Panc1 (cell line): ENCODE results near the gene TIMMDC1. TPM values are rescaled to one million over a fixed set of nuclear protein-coding genes. Genes with fewer than 3 reads are reported as not detected.

Experiments used
- ATAC-seq: fragments of 200-7000 bp; cut with Tn5 transposase; 2 replicates; pipeline ENCODE4 v1.9.1; 2020; ENCODE audit warnings: mild to moderate bottlenecking, moderate library complexity
- BruUV-seq: library from RNA; stranded (reverse); fragments of 400-500 nt; replicated peaks from 2 replicates; lab custom pipeline; 2021; lab: Mats Ljungman, UMichigan
- CTCF ChIA-PET: fragments of 300-600 bp; sonication (Branson Sonifier 250); formaldehyde crosslinking; loops from one replicate; lab custom pipeline; 2022; ENCODE audit warnings: antibody characterized with exemption; lab: Charles Lee
- POLR2A ChIA-PET: fragments of 300-600 bp; sonication (Branson Sonifier 250); formaldehyde crosslinking; loops from one replicate; lab custom pipeline; 2022; ENCODE audit warnings: antibody characterized with exemption; lab: Charles Lee
- DNase-seq: peaks from one replicate; pipeline ENCODE4 v3.0.0-alpha.2; 2010; ENCODE audit warnings: low read depth, low spot score
- H3K27ac ChIP-seq: 2 replicates; pipeline ENCODE4 v1.5.1; 2011; ENCODE audit warnings: mild to moderate bottlenecking, low read length, inconsistent platforms
- H3K27me3 ChIP-seq: fragments of 200-500 bp; sonication (Bioruptor generic); 2 replicates; pipeline ENCODE4 v1.6.0; 2014; ENCODE audit warnings: low read length, inconsistent platforms; ENCODE audit not compliant: control insufficient read depth, insufficient read depth
- H3K36me3 ChIP-seq: fragments of 200-500 bp; sonication (Bioruptor generic); 2 replicates; pipeline ENCODE4 v1.5.1; 2014; ENCODE audit warnings: inconsistent platforms, mild to moderate bottlenecking, low read length, moderate library complexity; ENCODE audit not compliant: control insufficient read depth, insufficient read depth
- H3K4me1 ChIP-seq: 2 replicates; pipeline ENCODE4 v1.5.1; 2011; ENCODE audit warnings: inconsistent platforms, mild to moderate bottlenecking, low read length, moderate library complexity; ENCODE audit not compliant: control insufficient read depth, insufficient read depth
- H3K4me3 ChIP-seq, 2 experiments: 2 replicates each; pipeline ENCODE4 v1.5.1; 2011 to 2012; ENCODE audit warnings: low read depth in 2 of 2, low read length in 2 of 2, mild to moderate bottlenecking in 2 of 2, inconsistent platforms in 1 of 2, moderate library complexity in 1 of 2
- H3K9me3 ChIP-seq: fragments of 200-500 bp; sonication (Bioruptor generic); 2 replicates; pipeline ENCODE4 v1.5.1; 2014; ENCODE audit warnings: low read depth, mild to moderate bottlenecking, inconsistent platforms, low read length, moderate library complexity; ENCODE audit not compliant: control insufficient read depth, insufficient read depth
- CTCF ChIP-seq: fragments of 450-650 bp; IDR thresholded peaks from 2 replicates; pipeline ENCODE4 v1.5.1; 2017; ENCODE audit warnings: mild to moderate bottlenecking
- POLR2AphosphoS5 ChIP-seq: IDR thresholded peaks from 2 replicates; pipeline ENCODE4 v1.6.1; 2012; ENCODE audit warnings: mild to moderate bottlenecking, low read depth, low read length, moderate library complexity
- REST ChIP-seq, 2 experiments: IDR thresholded peaks; 2 replicates each; pipeline ENCODE4 v1.6.1; 2011 to 2012; ENCODE audit warnings: low read depth in 2 of 2, control low read depth in 1 of 2, low read length in 1 of 2, mild to moderate bottlenecking in 1 of 2, moderate library complexity in 1 of 2; ENCODE audit not compliant: insufficient read depth in 1 of 2
- SIN3A ChIP-seq: IDR thresholded peaks from 2 replicates; pipeline ENCODE4 v1.6.1; 2012; ENCODE audit warnings: low read depth, mild to moderate bottlenecking, low read length, moderate library complexity, borderline replicate concordance; ENCODE audit not compliant: insufficient read depth
- TCF7L2 ChIP-seq: IDR thresholded peaks from 2 replicates; pipeline ENCODE4 v1.6.1; 2011; ENCODE audit warnings: mild to moderate bottlenecking, low read depth, low read length, inconsistent platforms
- in situ Hi-C: cut with HindIII; loops from 2 replicates; pipeline ENCODE4 v1.10.0; 2016; ENCODE audit warnings: low sequenced_read_pairs, low pct_unique_long_range_greater_than_20kb
- intact Hi-C: fragments of 100-400 bp; cut with micrococcal nuclease; formaldehyde crosslinking; loops from one replicate; pipeline ENCODE4 v1.10.0; 2022; ENCODE audit not compliant: unreplicated experiment
- total RNA-seq: library from RNA; stranded (reverse); gene quantifications from one replicate; pipeline ENCODE4 v1.2.1, GENCODE V29; 2021; ENCODE audit not compliant: unreplicated experiment

Gene TIMMDC1
- total RNA-seq, 1 experiment from 2014 or later = 170 TPM

GRCh38 chr3:119547227-119547626 is 48.9 kb downstream of the TIMMDC1 start:
- CTCF ChIA-PET = interaction anchor here (0.6 kb wide), 1 partner anchor 461 kb away, joined by 5 read pairs; no protein-coding TSS in a partner anchor
- no peak for TF ChIP-seq SIN3A
- no peak for TF ChIP-seq REST (IDR thresholded peaks at IDR 0.05; ENCODE audit: insufficient read depth in 1 of 2, low read depth in 2 of 2, low read length in 1 of 2)
- no peak for TF ChIP-seq POLR2AphosphoS5
- no peak for TF ChIP-seq TCF7L2
- TF ChIP-seq CTCF = no peak
- no peaks in the 10 kb centered on the region for H3K4me1 ChIP-seq
- H3K9me3 ChIP-seq = no peaks in the 10 kb centered on the region
- no peaks in the 10 kb centered on the region for H3K36me3 ChIP-seq
- ATAC-seq = no peak
- POLR2A ChIA-PET = no interaction called here
- H3K27ac ChIP-seq = no peak overlapping the region
- BruUV-seq = no TSS peak
- in situ Hi-C loops = no loop called here
- DNase-seq = no peak
- H3K4me3 ChIP-seq = no peak overlapping the region
- intact Hi-C loops = no loop called here
- H3K27me3 ChIP-seq = no peaks in the 10 kb centered on the region

GRCh38 chr3:119548341-119548740 is 50.0 kb downstream of the TIMMDC1 start:
- Histone ChIP-seq H3K27ac (no peak overlapping the region), H3K36me3 (no peaks in the 10 kb centered on the region), H3K9me3 (no peaks in the 10 kb centered on the region), H3K27me3 (no peaks in the 10 kb centered on the region), H3K4me3 (no peak overlapping the region), H3K4me1 (no peaks in the 10 kb centered on the region)
- CTCF ChIA-PET = no interaction called here
- BruUV-seq = no TSS peak
- POLR2A ChIA-PET = no interaction called here
- no peak for DNase-seq
- in situ Hi-C loops (no loop called here), intact Hi-C loops (no loop called here)
- TF ChIP-seq SIN3A (no peak), POLR2AphosphoS5 (no peak), REST (IDR thresholded peaks at IDR 0.05; ENCODE audit: insufficient read depth in 1 of 2, low read depth in 2 of 2, low read length in 1 of 2) (no peak), TCF7L2 (no peak), CTCF (no peak)
- ATAC-seq = no peak
